22Rv1 (cell line): ENCODE measurements around the gene FAM111B.
"Not testable (repeated sequence)": the region's sequence is repeated elsewhere in the genome, so short reads cannot be mapped to it uniquely, and the experiment has no call there.

Experiments used
- ZFX ChIP-seq: fragments of 450-650 bp; IDR thresholded peaks from 2 replicates; pipeline ENCODE4 v1.6.1; 2017; ENCODE audit warnings: antibody characterized with exemption, borderline replicate concordance
- TF ChIP-seq, protein P1 (sequence below): fragments of 450-650 bp; IDR thresholded peaks from 2 replicates; pipeline ENCODE4 v1.5.1; 2017; ENCODE audit warnings: mild to moderate bottlenecking

DNA sequence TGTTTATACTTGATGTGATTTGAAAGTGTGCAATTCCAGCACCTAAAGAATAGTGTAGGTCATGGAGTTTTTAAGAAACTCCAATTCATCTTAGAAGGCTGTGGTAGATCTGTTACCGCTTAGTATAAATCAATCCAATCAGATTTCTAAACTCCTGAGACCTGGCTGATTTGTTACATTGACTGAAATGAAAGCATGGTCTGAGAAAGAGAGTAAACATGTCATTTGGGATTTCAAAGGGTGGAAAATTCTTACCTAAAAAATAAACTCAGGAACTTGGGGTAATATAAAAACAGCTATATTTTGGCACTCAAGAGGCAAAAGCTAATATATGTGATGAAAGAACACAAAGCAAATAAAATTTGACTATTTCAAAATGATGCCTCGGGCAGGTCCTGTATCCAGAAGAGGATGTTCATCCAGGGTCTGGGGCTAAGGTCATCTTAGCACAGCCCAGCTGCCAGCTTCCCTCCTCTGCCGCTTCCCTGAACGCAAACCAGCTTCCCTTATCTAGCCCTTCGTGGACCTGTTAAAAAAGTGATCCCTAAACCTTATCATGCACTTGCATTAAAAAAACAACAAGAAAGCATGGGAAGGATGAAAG, 11.0 kb upstream of the FAM111B start:
- TF ChIP-seq, protein P1, sequence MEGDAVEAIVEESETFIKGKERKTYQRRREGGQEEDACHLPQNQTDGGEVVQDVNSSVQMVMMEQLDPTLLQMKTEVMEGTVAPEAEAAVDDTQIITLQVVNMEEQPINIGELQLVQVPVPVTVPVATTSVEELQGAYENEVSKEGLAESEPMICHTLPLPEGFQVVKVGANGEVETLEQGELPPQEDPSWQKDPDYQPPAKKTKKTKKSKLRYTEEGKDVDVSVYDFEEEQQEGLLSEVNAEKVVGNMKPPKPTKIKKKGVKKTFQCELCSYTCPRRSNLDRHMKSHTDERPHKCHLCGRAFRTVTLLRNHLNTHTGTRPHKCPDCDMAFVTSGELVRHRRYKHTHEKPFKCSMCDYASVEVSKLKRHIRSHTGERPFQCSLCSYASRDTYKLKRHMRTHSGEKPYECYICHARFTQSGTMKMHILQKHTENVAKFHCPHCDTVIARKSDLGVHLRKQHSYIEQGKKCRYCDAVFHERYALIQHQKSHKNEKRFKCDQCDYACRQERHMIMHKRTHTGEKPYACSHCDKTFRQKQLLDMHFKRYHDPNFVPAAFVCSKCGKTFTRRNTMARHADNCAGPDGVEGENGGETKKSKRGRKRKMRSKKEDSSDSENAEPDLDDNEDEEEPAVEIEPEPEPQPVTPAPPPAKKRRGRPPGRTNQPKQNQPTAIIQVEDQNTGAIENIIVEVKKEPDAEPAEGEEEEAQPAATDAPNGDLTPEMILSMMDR, result not testable (repeated sequence)
- not testable (repeated sequence) for TF ChIP-seq ZFX
